NCI-H345 (cell line): Measurements from ENCODE around the gene TOMM20.
A peak's percentile ranks its signal among the peaks of the same experiment; 100 is the strongest.

Experiments used
- DNase-seq: peaks from one replicate; lab custom pipeline; 2025; lab: John Stamatoyannopoulos, UW

The TOMM20 gene

GRCh38 chr1:235067396-235068157, 61.1 kb downstream of the TOMM20 start:
- DNase-seq: peak; percentile 70

- no peak for DNase-seq
These were observed 65.4 kb downstream of the TOMM20 start for GRCh38 chr1:235063068-235063765.

- DNase-seq: peak; percentile 58
These were observed 67.8 kb downstream of the TOMM20 start for GRCh38 chr1:235060607-235061470.
